Urothelium cell line (cell line): ENCODE data around the gene BRSK2.
"Not testable (repeated sequence)": the region's sequence is repeated elsewhere in the genome, so short reads cannot be mapped to it uniquely, and the experiment has no call there.

ENCODE experiments used
- DNase-seq: peaks from one replicate; pipeline ENCODE4 v3.0.0; 2011; ENCODE audit warnings: low spot score, mixed read lengths
- FAIRE-seq: peaks from 2 replicates; lab custom pipeline; 2011; peaks lifted over from hg19 to GRCh38; lab: Jason Lieb, UNC

Gene BRSK2

GRCh38 chr11:1406571-1407485, 17.1 kb downstream of the BRSK2 start:
- no peak for FAIRE-seq
- no peak for DNase-seq

DNA sequence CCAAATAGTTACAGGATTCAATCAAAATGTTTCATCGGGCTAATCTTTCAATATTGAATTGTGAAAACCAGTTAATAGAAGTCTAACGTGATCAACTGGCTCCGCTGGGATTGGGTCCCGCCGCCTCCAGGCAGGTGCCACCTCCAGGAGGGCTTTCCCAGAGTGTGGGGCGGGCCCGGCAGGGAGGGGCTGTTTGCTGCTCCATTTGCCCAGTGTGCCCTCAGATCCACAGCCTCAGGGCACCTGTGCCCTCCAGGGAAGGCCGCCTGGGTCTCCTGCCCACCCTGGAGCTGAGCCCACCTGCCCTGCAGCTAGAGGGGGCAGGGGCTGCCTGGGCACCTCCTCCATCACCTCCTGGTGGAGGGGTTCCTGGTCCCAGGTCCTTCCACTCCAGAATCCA, 17.9 kb downstream of the BRSK2 start:
- no peak for FAIRE-seq
- DNase-seq, result no peak

- FAIRE-seq (no peak), DNase-seq (no peak)
Observed at GRCh38 chr11:1408346-1408745, 18.6 kb downstream of the BRSK2 start.

DNA sequence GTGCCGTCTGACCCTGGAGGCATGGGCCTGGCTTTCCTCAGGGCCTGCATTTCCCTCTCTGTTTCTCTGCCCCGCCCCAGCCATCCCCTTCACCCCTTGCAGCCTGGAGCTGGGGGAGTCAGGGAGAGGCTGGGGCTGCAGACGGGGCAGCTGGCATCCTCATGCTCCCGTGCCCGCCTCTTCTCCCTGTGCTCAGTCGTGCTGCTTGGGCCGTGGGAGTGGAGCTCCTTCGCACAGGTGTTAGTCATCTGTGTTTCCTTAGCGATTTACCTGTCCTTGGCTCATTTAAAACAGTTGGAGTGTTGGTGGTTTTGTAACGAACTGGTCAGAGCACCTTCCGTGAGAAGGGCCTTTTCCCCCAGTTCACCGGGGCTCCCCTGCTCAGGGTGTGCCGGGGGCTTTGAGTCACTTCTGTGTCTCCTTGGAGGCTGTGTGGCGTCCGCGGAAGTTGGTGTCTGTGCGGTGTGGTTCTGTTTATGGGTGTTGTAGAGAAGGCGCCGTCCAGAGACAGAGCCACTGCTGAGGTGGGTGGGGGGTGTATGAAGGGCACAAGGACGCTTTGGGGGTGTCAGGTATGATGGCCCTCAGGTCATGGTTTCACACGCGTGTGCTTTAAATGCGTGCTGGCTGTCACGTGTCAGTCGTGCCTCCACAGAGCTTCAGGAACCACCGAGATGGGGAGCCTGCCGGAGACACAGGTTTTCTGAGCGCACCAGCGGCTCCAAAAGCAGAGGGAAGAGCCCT, 19.5 kb downstream of the BRSK2 start:
- FAIRE-seq (no peak), DNase-seq (no peak)

DNA sequence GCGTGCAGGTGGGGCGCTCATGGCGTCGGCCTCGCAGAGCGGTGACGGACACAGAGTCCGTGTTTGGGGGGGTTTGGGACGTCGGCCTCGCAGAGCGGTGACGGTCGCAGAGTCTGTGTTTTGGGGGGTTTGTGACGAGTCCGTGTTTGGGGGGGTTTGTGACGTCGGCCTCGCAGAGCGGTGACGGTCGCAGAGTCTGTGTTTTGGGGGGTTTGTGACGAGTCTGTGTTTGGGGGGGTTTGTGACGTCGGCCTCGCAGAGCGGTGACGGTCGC, 20.1 kb downstream of the BRSK2 start:
- not testable (repeated sequence) for FAIRE-seq, DNase-seq

DNA sequence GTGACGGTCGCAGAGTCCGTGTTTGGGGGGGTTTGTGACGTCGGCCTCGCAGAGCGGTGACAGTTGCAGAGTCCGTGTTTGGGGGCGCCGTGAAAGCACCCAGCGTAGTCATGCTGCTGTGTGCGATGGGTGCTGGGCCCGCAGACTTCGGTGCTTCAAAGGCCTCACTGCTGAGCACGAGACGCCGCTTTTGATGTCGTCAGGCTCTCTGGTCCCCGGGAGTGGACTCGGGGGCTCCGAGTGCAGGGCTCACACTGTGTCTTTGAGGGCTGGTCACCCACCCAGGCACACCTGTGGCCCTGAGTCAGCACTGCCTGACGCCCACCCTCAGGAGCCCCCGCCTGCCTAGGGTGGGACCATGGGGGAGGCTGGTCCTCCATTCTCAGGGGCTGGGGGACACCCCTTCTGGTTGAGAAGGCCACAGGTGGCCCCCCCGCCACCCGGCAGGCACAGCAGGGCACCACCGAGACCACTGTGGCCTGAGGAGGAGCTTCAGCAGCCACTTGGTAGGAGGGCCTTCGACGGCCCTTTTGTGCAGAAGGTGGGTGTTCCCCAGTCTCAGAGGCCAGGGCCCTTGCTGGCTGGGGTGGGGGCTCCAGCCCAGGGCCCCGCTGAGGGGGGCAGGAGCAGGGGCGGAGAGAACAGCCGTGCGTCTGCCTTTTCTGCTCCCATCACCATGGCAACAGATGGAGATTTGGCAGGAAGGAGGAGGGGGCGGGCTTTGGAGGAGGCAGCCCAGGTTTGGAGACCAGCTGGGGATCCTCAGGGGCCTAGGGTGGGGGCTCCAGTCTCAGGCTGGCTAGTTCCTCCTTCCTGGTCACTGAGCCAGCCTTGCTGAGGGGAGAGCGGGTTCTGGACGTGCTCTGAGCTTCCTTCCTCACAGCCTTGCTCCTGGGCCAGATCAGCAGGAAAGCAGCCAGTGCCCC, 20.9 kb downstream of the BRSK2 start:
- no peak for FAIRE-seq
- no peak for DNase-seq

- FAIRE-seq (no peak), DNase-seq (no peak)
Observed at GRCh38 chr11:1411301-1411700, 21.6 kb downstream of the BRSK2 start.

DNA sequence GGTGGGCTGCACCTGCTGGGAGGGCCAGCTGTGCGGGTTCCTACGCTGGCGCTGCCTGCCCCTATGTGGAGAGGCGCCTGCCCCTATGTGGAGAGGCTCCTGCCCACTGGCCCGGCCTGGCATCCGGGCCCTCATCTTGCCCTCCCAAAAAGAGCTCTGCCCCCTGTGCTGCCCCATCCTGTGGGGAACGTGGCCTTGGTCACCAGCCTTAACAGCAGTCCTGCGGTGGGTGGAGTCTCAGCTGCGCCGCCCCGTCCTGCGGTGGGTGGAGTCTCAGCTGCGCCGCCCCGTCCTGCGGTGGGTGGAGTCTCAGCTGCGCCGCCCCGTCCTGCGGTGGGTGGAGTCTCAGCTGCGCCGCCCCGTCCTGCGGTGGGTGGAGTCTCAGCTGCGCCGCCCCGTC, 22.0 kb downstream of the BRSK2 start:
- FAIRE-seq, DNase-seq: not testable (repeated sequence)

- FAIRE-seq, result no peak
- no peak for DNase-seq
Observed at GRCh38 chr11:1412377-1413095, 22.8 kb downstream of the BRSK2 start.

DNA sequence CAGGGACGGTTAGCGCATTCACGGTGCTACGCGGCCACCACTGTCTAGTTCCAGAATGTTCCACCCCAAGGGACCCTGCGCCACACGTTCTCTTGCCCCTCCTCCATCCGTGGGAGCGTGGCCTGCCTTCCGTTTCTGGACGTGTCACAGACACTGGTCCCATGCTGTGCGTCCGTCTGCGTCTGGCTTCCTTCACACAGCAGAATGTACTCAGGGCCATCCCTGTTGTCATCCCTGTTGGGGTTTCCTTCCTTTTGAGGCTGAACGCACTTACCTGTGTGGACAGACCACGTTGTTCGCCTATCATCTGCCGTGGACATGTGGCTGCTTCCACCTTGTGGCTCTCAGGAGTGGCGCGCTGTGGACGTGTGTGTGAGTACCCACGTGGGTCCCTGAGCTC, 24.9 kb downstream of the BRSK2 start:
- FAIRE-seq (no peak), DNase-seq (no peak)

- DNase-seq, result no peak
- FAIRE-seq, result no peak
Observed at GRCh38 chr11:1415631-1416030, 25.9 kb downstream of the BRSK2 start.

- DNase-seq, FAIRE-seq: not testable (repeated sequence)
Observed at GRCh38 chr11:1418192-1418795, 28.6 kb downstream of the BRSK2 start.

GRCh38 chr11:1419811-1420210, 30.1 kb downstream of the BRSK2 start:
- FAIRE-seq (no peak), DNase-seq (no peak)

DNA sequence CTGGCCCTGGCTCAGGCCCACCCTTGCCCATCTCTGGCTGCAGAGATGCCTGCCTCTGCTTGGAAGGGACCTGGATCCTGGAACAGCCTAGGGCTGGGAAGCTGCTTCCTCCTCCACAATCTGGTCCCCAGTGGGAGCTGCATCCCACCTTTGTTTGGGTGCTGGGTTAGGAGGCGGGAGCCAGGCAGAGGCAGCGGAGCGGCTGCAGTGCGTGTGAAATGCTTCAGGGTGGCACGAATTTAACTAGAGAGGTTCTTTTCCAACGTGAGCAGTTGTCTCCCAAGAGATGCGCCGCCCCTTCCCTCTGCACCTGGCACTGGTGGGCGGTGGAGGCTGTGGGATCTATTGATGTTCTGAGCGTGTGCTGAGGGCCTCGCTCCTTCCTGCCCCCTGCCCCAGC, 31.6 kb downstream of the BRSK2 start:
- FAIRE-seq, result no peak

DNA sequence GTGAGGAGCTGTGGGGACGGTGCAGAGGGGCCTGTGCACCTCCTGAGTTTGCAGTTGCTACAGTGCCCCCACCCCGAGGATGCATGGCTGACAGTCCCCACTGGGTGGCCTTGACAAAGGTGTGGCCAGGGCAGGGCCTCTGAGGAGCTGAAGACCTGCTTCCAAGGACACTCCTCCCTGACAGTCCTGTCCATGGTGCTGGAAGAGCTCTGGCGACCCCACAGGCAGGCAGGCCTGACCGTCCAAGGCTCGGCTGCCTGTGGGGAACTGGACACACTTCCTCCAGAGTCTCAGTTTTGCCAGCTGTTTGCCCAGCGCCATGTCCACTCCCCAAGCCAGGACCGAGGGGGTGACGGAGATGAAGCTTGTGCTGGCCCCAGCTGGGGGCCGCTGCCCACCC, 32.7 kb downstream of the BRSK2 start:
- FAIRE-seq (no peak), DNase-seq (no peak)

More for the DNA sequence above, 31.6 kb downstream of the BRSK2 start:
- no peak for DNase-seq

- FAIRE-seq, result no peak
- no peak for DNase-seq
Observed at GRCh38 chr11:1422981-1423380, 33.2 kb downstream of the BRSK2 start.

GRCh38 chr11:1423406-1423805, 33.7 kb downstream of the BRSK2 start:
- not testable (repeated sequence) for FAIRE-seq, DNase-seq

GRCh38 chr11:1425006-1425405, 35.3 kb downstream of the BRSK2 start:
- DNase-seq (no peak), FAIRE-seq (no peak)

DNA sequence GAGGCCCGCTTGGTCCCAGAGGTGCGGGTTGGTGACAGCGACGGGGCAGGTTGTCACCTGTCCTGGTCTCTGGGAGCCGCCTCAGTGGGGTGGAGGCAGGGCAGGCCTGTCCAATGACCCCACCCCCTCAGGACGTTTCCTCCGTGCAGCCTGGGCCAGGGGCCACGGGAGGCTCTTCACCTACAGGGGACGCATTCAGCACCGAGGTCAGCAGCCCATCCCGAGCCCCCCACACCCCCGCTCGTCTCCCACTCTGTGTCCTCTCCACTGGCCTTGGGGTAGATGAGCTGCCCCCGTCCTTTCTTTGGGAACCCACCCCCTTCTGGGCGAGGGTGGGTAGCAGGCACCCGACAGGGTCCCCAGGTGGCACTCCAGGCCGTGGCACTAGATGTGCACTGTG, 35.7 kb downstream of the BRSK2 start:
- FAIRE-seq (no peak), DNase-seq (no peak)

GRCh38 chr11:1428762-1429316, 39.1 kb downstream of the BRSK2 start:
- peak; percentile 56 for FAIRE-seq
- no peak for DNase-seq
